D341Med (cell line): ENCODE measurements around the gene UQCRC1.

Source experiments
- DNase-seq: peaks from one replicate; pipeline ENCODE4 v3.0.0; 2012; ENCODE audit warnings: low spot score

The UQCRC1 gene

GRCh38 chr3:48633743-48634142 lies 24.3 kb upstream of the UQCRC1 start:
- DNase-seq, result no peak

- no peak for DNase-seq
Measured at GRCh38 chr3:48633256-48633655, 23.8 kb upstream of the UQCRC1 start.

GRCh38 chr3:48631516-48632448 lies 22.3 kb upstream of the UQCRC1 start:
- DNase-seq, result no peak

- no peak for DNase-seq
Measured at GRCh38 chr3:48630833-48631232, 21.4 kb upstream of the UQCRC1 start.

GRCh38 chr3:48630407-48630806 lies 21.0 kb upstream of the UQCRC1 start:
- DNase-seq, result no peak

- no peak for DNase-seq
Measured at GRCh38 chr3:48629894-48630293, 20.4 kb upstream of the UQCRC1 start.

GRCh38 chr3:48628277-48629017 lies 19.0 kb upstream of the UQCRC1 start:
- no peak for DNase-seq

- no peak for DNase-seq
Measured at GRCh38 chr3:48625600-48625999, 16.2 kb upstream of the UQCRC1 start.

GRCh38 chr3:48624767-48625166 lies 15.3 kb upstream of the UQCRC1 start:
- DNase-seq, result no peak

GRCh38 chr3:48623851-48624547 lies 14.6 kb upstream of the UQCRC1 start:
- no peak for DNase-seq

GRCh38 chr3:48621461-48621869 lies 12.0 kb upstream of the UQCRC1 start, which contains the start of gene TMEM89:
Gene TMEM89 (minus strand): TSS chr3:48621769. CDS start chr3:48621756, 13 bp downstream.
- DNase-seq, result no peak

GRCh38 chr3:48619541-48620524 lies 10.4 kb upstream of the UQCRC1 start:
- DNase-seq, result no peak

- no peak for DNase-seq
Measured at GRCh38 chr3:48617559-48617958, 8.1 kb upstream of the UQCRC1 start.

GRCh38 chr3:48614044-48614443 lies 4.6 kb upstream of the UQCRC1 start:
- DNase-seq, result no peak

- no peak for DNase-seq
Measured at GRCh38 chr3:48612309-48612708, 2.9 kb upstream of the UQCRC1 start.

- DNase-seq, result no peak
Measured at GRCh38 chr3:48607519-48607918, 1.9 kb downstream of the UQCRC1 start.

- no peak for DNase-seq
Measured at GRCh38 chr3:48601622-48601994, 7.8 kb downstream of the UQCRC1 start.

GRCh38 chr3:48600711-48601621 lies 8.5 kb downstream of the UQCRC1 start:
- no peak for DNase-seq

GRCh38 chr3:48599509-48600285 lies 9.7 kb downstream of the UQCRC1 start:
- DNase-seq, result no peak
